ENCODE results near the gene DNM1. TPM values are rescaled to one million over a fixed set of nuclear protein-coding genes. Genes with fewer than 3 reads are reported as not detected.

DNM1 gene
- total and polyA plus RNA-seq, 7 experiments from 2014 or later: 0.24 to 2.0 (median 0.86) TPM; not detected in 1

DNA sequence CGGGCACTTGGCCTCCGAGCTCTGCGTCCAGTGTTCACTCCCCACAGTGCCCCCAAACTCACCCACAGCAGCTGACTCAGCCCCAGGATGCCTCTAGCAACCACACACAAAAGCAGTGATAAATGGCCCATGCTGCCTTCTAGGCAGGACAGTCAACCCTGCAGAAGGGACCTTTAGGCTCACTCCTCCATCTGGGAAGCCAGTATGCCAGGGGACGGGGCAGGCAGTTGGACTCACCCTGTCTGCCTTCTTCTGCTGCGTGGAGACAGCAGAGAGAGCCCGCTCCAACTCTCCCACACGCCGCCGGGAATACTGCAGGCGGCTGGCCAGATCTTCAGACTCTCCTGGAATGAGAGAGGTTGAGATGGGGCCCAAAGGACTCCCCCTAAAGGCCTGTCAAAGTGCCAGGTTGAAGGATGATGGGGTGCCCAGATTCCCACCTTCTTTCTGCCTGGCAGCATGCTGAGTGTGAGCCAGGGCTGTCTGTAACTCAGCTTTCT is 62.2 kb downstream of the DNM1 start:
- CTCF ChIA-PET: no interaction called here
- POLR2A ChIA-PET: interaction anchor here (1.2 kb wide), 1 partner anchor 11 kb away, joined by 3 read pairs; the partner anchor contains the start of genes GOLGA2 and SWI5
- H3K27ac Mint-ChIP-seq: peak overlapping the region in 1 of 9 donors; percentile 41
- H3K27ac ChIP-seq (ENCODE audit: low read depth, low read length): no peak overlapping the region
- H3K4me3 ChIP-seq (ENCODE audit: low read length): no peak overlapping the region
- H3K4me1 Mint-ChIP-seq: no peaks in the 10 kb centered on the region
- H3K4me3 Mint-ChIP-seq: no peak overlapping the region
- intact Hi-C loops (cut with micrococcal nuclease): no loop called here
- no peaks in the 10 kb centered on the region for H3K27me3 ChIP-seq (ENCODE audit: control insufficient read depth in 2 of 2, insufficient read depth in 2 of 2, low read length in 2 of 2)
- no peaks in the 10 kb centered on the region for H3K27me3 Mint-ChIP-seq
- H3K9me3 ChIP-seq (ENCODE audit: control insufficient read depth in 2 of 3, low read length in 3 of 3): no peaks in the 10 kb centered on the region
- H3K4me1 ChIP-seq (ENCODE audit: control insufficient read depth in 2 of 2, insufficient read depth in 2 of 2, low read length in 2 of 2): no peaks in the 10 kb centered on the region
- ATAC-seq: no peak
- H3K36me3 ChIP-seq (ENCODE audit: control insufficient read depth in 2 of 3, insufficient read depth in 3 of 3, low read length in 3 of 3): peaks cover 0 to 54% (median 10%) of the 10 kb centered on the region in 3 experiments
- DNase-seq: no peak
- peaks cover 13 to 47% (median 24%) of the 10 kb centered on the region in 5 donors for H3K36me3 Mint-ChIP-seq
- no peaks in the 10 kb centered on the region for H3K9me3 Mint-ChIP-seq

- Histone ChIP-seq H3K9me3 (ENCODE audit: control insufficient read depth in 2 of 3, low read length in 3 of 3) (no peaks in the 10 kb centered on the region), H3K4me3 (ENCODE audit: low read length) (no peak overlapping the region), H3K27me3 (ENCODE audit: control insufficient read depth in 2 of 2, insufficient read depth in 2 of 2, low read length in 2 of 2) (no peaks in the 10 kb centered on the region), H3K27ac (ENCODE audit: low read depth, low read length) (no peak overlapping the region), H3K36me3 (ENCODE audit: control insufficient read depth in 2 of 3, insufficient read depth in 3 of 3, low read length in 3 of 3) (peaks cover 0 to 47% (median 3%) of the 10 kb centered on the region in 3 experiments), H3K4me1 (ENCODE audit: control insufficient read depth in 2 of 2, insufficient read depth in 2 of 2, low read length in 2 of 2) (no peaks in the 10 kb centered on the region)
- POLR2A ChIA-PET: no interaction called here
- intact Hi-C loops (cut with micrococcal nuclease): no loop called here
- DNase-seq: no peak
- peak overlapping the region in 1 of 9 donors; percentile 82 for H3K27ac Mint-ChIP-seq
- peaks cover 5 to 47% (median 15%) of the 10 kb centered on the region in 5 donors for H3K36me3 Mint-ChIP-seq
- H3K4me3 Mint-ChIP-seq: peak overlapping the region in 1 of 10 donors; percentile 64
- H3K4me1 Mint-ChIP-seq: no peaks in the 10 kb centered on the region
- H3K27me3 Mint-ChIP-seq: no peaks in the 10 kb centered on the region
- no peak for ATAC-seq
- CTCF ChIA-PET: no interaction called here
- H3K9me3 Mint-ChIP-seq: no peaks in the 10 kb centered on the region
These were observed 63.9 kb downstream of the DNM1 start for GRCh38 chr9:128266868-128267590.

- Mint-ChIP-seq H3K27ac (no peak overlapping the region), H3K4me3 (no peak overlapping the region), H3K36me3 (peaks cover 0 to 39% (median 9%) of the 10 kb centered on the region in 5 donors), H3K27me3 (peaks cover 0 to 3% (median 0%) of the 10 kb centered on the region in 5 donors), H3K9me3 (peaks cover 0 to 4% (median 0%) of the 10 kb centered on the region in 11 donors), H3K4me1 (peaks cover 8 to 28% (median 19%) of the 10 kb centered on the region in 7 donors)
- no peaks in the 10 kb centered on the region for H3K9me3 ChIP-seq (ENCODE audit: control insufficient read depth in 2 of 3, low read length in 3 of 3)
- peaks cover 3 to 31% (median 3%) of the 10 kb centered on the region in 3 experiments for H3K36me3 ChIP-seq (ENCODE audit: control insufficient read depth in 2 of 3, insufficient read depth in 3 of 3, low read length in 3 of 3)
- H3K27me3 ChIP-seq (ENCODE audit: control insufficient read depth in 2 of 2, insufficient read depth in 2 of 2, low read length in 2 of 2): no peaks in the 10 kb centered on the region
- peaks cover 8 to 12% of the 10 kb centered on the region in 2 donors for H3K4me1 ChIP-seq (ENCODE audit: control insufficient read depth in 2 of 2, insufficient read depth in 2 of 2, low read length in 2 of 2)
- no peak overlapping the region for H3K4me3 ChIP-seq (ENCODE audit: low read length)
- CTCF ChIA-PET: no interaction called here
- intact Hi-C loops (cut with micrococcal nuclease): loop anchor here (10.0 kb wide), 2 partner anchors 414 to 496 kb away; partner anchors contain the start of genes SET (in 1 of the 2) and SH2D3C (in 1 of the 2)
- ATAC-seq: no peak
- H3K27ac ChIP-seq (ENCODE audit: low read depth, low read length): no peak overlapping the region
- POLR2A ChIA-PET: no interaction called here
- no peak for DNase-seq
These were observed 67.9 kb downstream of the DNM1 start for GRCh38 chr9:128271112-128271511.

DNA sequence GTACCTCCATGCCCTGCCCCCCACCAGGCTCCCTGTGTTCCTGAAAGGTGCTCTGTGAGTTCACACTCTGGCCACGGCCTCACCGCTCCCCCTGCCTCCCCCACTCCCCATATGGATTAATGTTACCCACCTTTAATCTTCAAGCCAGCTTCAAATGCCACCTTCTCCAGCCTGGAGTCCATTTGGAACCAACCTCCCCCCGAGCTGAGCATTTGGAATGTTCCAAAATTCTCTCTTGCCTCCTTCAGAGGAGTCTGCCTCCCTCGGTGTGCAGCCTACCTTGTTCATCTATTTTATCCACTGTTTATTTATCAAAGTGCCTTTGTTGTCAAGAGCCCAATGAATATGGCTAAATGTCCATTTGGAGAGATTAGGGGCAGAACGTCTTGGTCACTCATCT is 68.3 kb downstream of the DNM1 start:
- Mint-ChIP-seq H3K27me3 (peaks cover 0 to 7% (median 0%) of the 10 kb centered on the region in 5 donors), H3K36me3 (peaks cover 0 to 35% (median 10%) of the 10 kb centered on the region in 5 donors), H3K27ac (peak overlapping the region in 1 of 9 donors; percentile 49), H3K4me1 (peaks cover 12 to 32% (median 23%) of the 10 kb centered on the region in 7 donors), H3K4me3 (no peak overlapping the region), H3K9me3 (peaks cover 0 to 8% (median 0%) of the 10 kb centered on the region in 11 donors)
- peaks cover 10 to 16% of the 10 kb centered on the region in 2 donors for H3K4me1 ChIP-seq (ENCODE audit: control insufficient read depth in 2 of 2, insufficient read depth in 2 of 2, low read length in 2 of 2)
- intact Hi-C loops (cut with micrococcal nuclease): loop anchor here (10.0 kb wide), 2 partner anchors 413 to 497 kb away; partner anchors contain the start of genes SET (in 1 of the 2) and SH2D3C (in 1 of the 2)
- ChIA-PET CTCF (no interaction called here), POLR2A (no interaction called here)
- H3K4me3 ChIP-seq (ENCODE audit: low read length): no peak overlapping the region
- ATAC-seq: no peak
- no peaks in the 10 kb centered on the region for H3K27me3 ChIP-seq (ENCODE audit: control insufficient read depth in 2 of 2, insufficient read depth in 2 of 2, low read length in 2 of 2)
- peaks cover 3 to 31% (median 3%) of the 10 kb centered on the region in 3 experiments for H3K36me3 ChIP-seq (ENCODE audit: control insufficient read depth in 2 of 3, insufficient read depth in 3 of 3, low read length in 3 of 3)
- no peak for DNase-seq
- H3K9me3 ChIP-seq (ENCODE audit: control insufficient read depth in 2 of 3, low read length in 3 of 3): no peaks in the 10 kb centered on the region
- no peak overlapping the region for H3K27ac ChIP-seq (ENCODE audit: low read depth, low read length)

- intact Hi-C loops (cut with micrococcal nuclease): loop anchor here (10.0 kb wide), 2 partner anchors 411 to 499 kb away; partner anchors contain the start of genes SET (in 1 of the 2) and SH2D3C (in 1 of the 2)
- Histone ChIP-seq H3K27ac (ENCODE audit: low read depth, low read length) (no peak overlapping the region), H3K36me3 (ENCODE audit: control insufficient read depth in 2 of 3, insufficient read depth in 3 of 3, low read length in 3 of 3) (peaks cover 0 to 17% (median 3%) of the 10 kb centered on the region in 3 experiments), H3K27me3 (ENCODE audit: control insufficient read depth in 2 of 2, insufficient read depth in 2 of 2, low read length in 2 of 2) (no peaks in the 10 kb centered on the region), H3K4me1 (ENCODE audit: control insufficient read depth in 2 of 2, insufficient read depth in 2 of 2, low read length in 2 of 2) (peaks cover 16 to 21% of the 10 kb centered on the region in 2 donors), H3K4me3 (ENCODE audit: low read length) (no peak overlapping the region), H3K9me3 (ENCODE audit: control insufficient read depth in 2 of 3, low read length in 3 of 3) (no peaks in the 10 kb centered on the region)
- H3K4me1 Mint-ChIP-seq: peaks cover 24 to 47% (median 40%) of the 10 kb centered on the region in 7 donors
- ChIA-PET POLR2A (no interaction called here), CTCF (no interaction called here)
- no peak for ATAC-seq
- H3K9me3 Mint-ChIP-seq: peaks cover 0 to 11% (median 0%) of the 10 kb centered on the region in 11 donors
- peak overlapping the region in 9 of 10 donors; percentile 94 to 98 (median 96) for H3K4me3 Mint-ChIP-seq
- peaks cover 0 to 7% (median 0%) of the 10 kb centered on the region in 5 donors for H3K27me3 Mint-ChIP-seq
- DNase-seq: no peak
- peaks cover 0 to 26% (median 6%) of the 10 kb centered on the region in 5 donors for H3K36me3 Mint-ChIP-seq
- peak overlapping the region in 6 of 9 donors; percentile 77 to 97 (median 96) for H3K27ac Mint-ChIP-seq
These were observed 71.1 kb downstream of the DNM1 start for GRCh38 chr9:128274245-128274644.

GRCh38 chr9:128275198-128276007 is 72.2 kb downstream of the DNM1 start, which contains the start of gene GOLGA2:
GOLGA2 (minus strand) TSS chr9:128276007; CDS start chr9:128275976, 31 bp downstream.
- H3K36me3 ChIP-seq (ENCODE audit: control insufficient read depth in 2 of 3, insufficient read depth in 3 of 3, low read length in 3 of 3): peaks cover 0 to 14% (median 3%) of the 10 kb centered on the region in 3 experiments
- H3K27me3 Mint-ChIP-seq: peaks cover 0 to 7% (median 0%) of the 10 kb centered on the region in 5 donors
- H3K4me3 ChIP-seq (ENCODE audit: low read length): peak within 1 kb of the TSS; percentile 95
- no peaks in the 10 kb centered on the region for H3K9me3 ChIP-seq (ENCODE audit: control insufficient read depth in 2 of 3, low read length in 3 of 3)
- H3K9me3 Mint-ChIP-seq: peaks cover 0 to 11% (median 0%) of the 10 kb centered on the region in 11 donors
- H3K4me3 Mint-ChIP-seq: peak within 1 kb of the TSS; percentile 94 to 98 (median 96)
- intact Hi-C loops (cut with micrococcal nuclease): loop anchor here (1.0 to 10.0 kb wide), 19 partner anchors 20 to 823 kb away; partner anchors contain the start of genes COQ4 (in 2 of the 2), KYAT1 (in 2 of the 2), LRRC8A (in 2 of the 2) and ODF2 (in 2 of the 2)
- no peak for DNase-seq
- ATAC-seq: peak; percentile 59
- H3K27ac ChIP-seq (ENCODE audit: low read depth, low read length): peak within 1 kb of the TSS; percentile 90
- H3K4me1 Mint-ChIP-seq: peaks cover 24 to 51% (median 46%) of the 10 kb centered on the region in 7 donors
- H3K27me3 ChIP-seq (ENCODE audit: control insufficient read depth in 2 of 2, insufficient read depth in 2 of 2, low read length in 2 of 2): no peaks in the 10 kb centered on the region
- ChIA-PET POLR2A (interaction anchor here (0.6 to 1.6 kb wide), 18 partner anchors 11 to 543 kb away, joined by 3 to 10 read pairs (median 4); partner anchors contain the start of genes BBLN, CIZ1, ENDOG and ODF2), CTCF (interaction anchor here (0.6 kb wide), 1 partner anchor 20 kb away, joined by 5 read pairs; no protein-coding TSS in a partner anchor)
- peak within 1 kb of the TSS; percentile 94 to 98 (median 97) for H3K27ac Mint-ChIP-seq
- H3K4me1 ChIP-seq (ENCODE audit: control insufficient read depth in 2 of 2, insufficient read depth in 2 of 2, low read length in 2 of 2): peaks cover 16 to 21% of the 10 kb centered on the region in 2 donors
- H3K36me3 Mint-ChIP-seq: peaks cover 0 to 34% (median 8%) of the 10 kb centered on the region in 5 donors

Measured in naive thymus-derived CD4-positive, alpha-beta T cell (primary cell).